Stimulated activated naive CD4-positive, alpha-beta T cell treated with Interleukin-2 at 50 U/mL for 16 hours (primary cell): Measurements from ENCODE around the gene LSR.
A peak's percentile ranks its signal among the peaks of the same experiment; 100 is the strongest.

Source experiments
- DNase-seq: peaks from one replicate; lab custom pipeline; 2025; lab: John Stamatoyannopoulos, UW

Gene LSR

GRCh38 chr19:35248310-35249145, at the start of gene LSR:
Gene LSR, plus strand, starts transcription at chr19:35249002. Its CDS starts 21 bp downstream, at chr19:35249023.
- DNase-seq, result peak; percentile 77

GRCh38 chr19:35199481-35199880, 49.3 kb upstream of the LSR start:
- no peak for DNase-seq

GRCh38 chr19:35202722-35203688, 45.8 kb upstream of the LSR start:
- no peak for DNase-seq

GRCh38 chr19:35204799-35205732, 43.7 kb upstream of the LSR start:
- no peak for DNase-seq

- DNase-seq, result no peak
Observed at GRCh38 chr19:35205733-35206323, 43.0 kb upstream of the LSR start.

- DNase-seq, result peak; percentile 46
Observed at GRCh38 chr19:35206379-35206778, 42.4 kb upstream of the LSR start.

- DNase-seq, result no peak
Observed at GRCh38 chr19:35206855-35207254, 41.9 kb upstream of the LSR start.

- DNase-seq, result peak; percentile 18
Observed at GRCh38 chr19:35207391-35207871, 41.4 kb upstream of the LSR start.

GRCh38 chr19:35208121-35208520, 40.7 kb upstream of the LSR start:
- DNase-seq, result no peak

GRCh38 chr19:35209646-35210045, 39.2 kb upstream of the LSR start:
- no peak for DNase-seq

- peak; percentile 52 for DNase-seq
Observed at GRCh38 chr19:35211545-35212230, 37.1 kb upstream of the LSR start.

GRCh38 chr19:35212241-35212640, 36.6 kb upstream of the LSR start:
- no peak for DNase-seq

GRCh38 chr19:35213663-35214632, 34.9 kb upstream of the LSR start:
- DNase-seq, result peak; percentile 73

- DNase-seq, result no peak
Observed at GRCh38 chr19:35214766-35215422, 33.9 kb upstream of the LSR start.

- DNase-seq, result no peak
Observed at GRCh38 chr19:35216016-35216832, 32.6 kb upstream of the LSR start.

- no peak for DNase-seq
Observed at GRCh38 chr19:35216833-35217648, 31.8 kb upstream of the LSR start.

GRCh38 chr19:35217649-35217990, 31.2 kb upstream of the LSR start:
- no peak for DNase-seq
